PC-3 (cell line): ENCODE data around the gene PLEKHA6. TPM values are rescaled to one million over a fixed set of nuclear protein-coding genes. Genes with fewer than 3 reads are reported as not detected.

Experiments
- ATAC-seq: fragments of 200-7000 bp; cut with Tn5 transposase; 2 replicates; pipeline ENCODE4 v1.9.1; 2020; ENCODE audit warnings: mild to moderate bottlenecking, moderate library complexity
- BruUV-seq: library from RNA; stranded (reverse); fragments of 400-500 nt; replicated peaks from 2 replicates; lab custom pipeline; 2021; lab: Mats Ljungman, UMichigan
- CTCF ChIA-PET: fragments of 300-600 bp; sonication (Branson Sonifier 250); formaldehyde crosslinking; loops from one replicate; lab custom pipeline; 2022; ENCODE audit warnings: antibody characterized with exemption; lab: Charles Lee
- POLR2A ChIA-PET: fragments of 300-600 bp; sonication (Branson Sonifier 250); formaldehyde crosslinking; loops from one replicate; lab custom pipeline; 2022; ENCODE audit warnings: antibody characterized with exemption; ENCODE audit not compliant: unreplicated experiment; lab: Charles Lee
- DNase-seq: peaks from one replicate; pipeline ENCODE4 v3.0.0-alpha.2; 2015
- H2AFZ ChIP-seq: fragments of 300-600 bp; sonication (generic); 2 replicates; pipeline ENCODE4 v1.6.0; 2016; ENCODE audit warnings: antibody characterized with exemption, low read length
- H3F3A ChIP-seq: fragments of 300-600 bp; sonication (generic); one replicate; pipeline ENCODE4 v1.6.0; 2017; ENCODE audit warnings: antibody characterized with exemption, low read length, control low read depth, mild to moderate bottlenecking; ENCODE audit not compliant: unreplicated experiment
- H3K27ac ChIP-seq: fragments of 300-600 bp; sonication (generic); 2 replicates; pipeline ENCODE4 v1.5.1; 2016; ENCODE audit warnings: mild to moderate bottlenecking, low read length
- H3K27me3 ChIP-seq: fragments of 300-600 bp; sonication (generic); 2 replicates; pipeline ENCODE4 v1.6.1; 2016; ENCODE audit warnings: low read length, mixed read lengths
- H3K36me3 ChIP-seq: fragments of 300-600 bp; sonication (generic); 2 replicates; pipeline ENCODE4 v1.6.1; 2016; ENCODE audit warnings: low read depth, mixed run types, low read length, mixed read lengths
- H3K4me1 ChIP-seq: fragments of 300-600 bp; sonication (generic); 2 replicates; pipeline ENCODE4 v1.5.1; 2016; ENCODE audit warnings: low read length; ENCODE audit not compliant: insufficient read depth
- H3K4me2 ChIP-seq: fragments of 300-600 bp; sonication (generic); 2 replicates; pipeline ENCODE4 v1.6.0; 2016; ENCODE audit warnings: low read length
- H3K4me3 ChIP-seq: fragments of 300-600 bp; sonication (generic); 2 replicates; pipeline ENCODE4 v1.5.1; 2016; ENCODE audit warnings: mild to moderate bottlenecking, low read length, mixed read lengths
- H3K79me2 ChIP-seq: fragments of 300-600 bp; sonication (generic); 2 replicates; pipeline ENCODE4 v1.6.1; 2017; ENCODE audit warnings: low read length, mixed read lengths
- H3K9ac ChIP-seq: fragments of 300-600 bp; sonication (generic); 2 replicates; pipeline ENCODE4 v1.6.0; 2016; ENCODE audit warnings: mild to moderate bottlenecking, low read length
- H3K9me2 ChIP-seq: fragments of 300-600 bp; sonication (generic); replicated peaks from 2 replicates; pipeline ENCODE4 v1.6.1; 2016; ENCODE audit warnings: mixed run types, low read length, mixed read lengths
- H3K9me3 ChIP-seq: fragments of 300-600 bp; sonication (generic); 2 replicates; pipeline ENCODE4 v1.6.1; 2016; ENCODE audit warnings: low read length, mixed read lengths
- H4K20me1 ChIP-seq: fragments of 300-600 bp; sonication (generic); 2 replicates; pipeline ENCODE4 v1.6.1; 2016; ENCODE audit warnings: low read length, mixed read lengths
- EZH2 ChIP-seq: fragments of 300-600 bp; sonication (generic); IDR thresholded peaks from one replicate; pipeline ENCODE4 v1.6.1; 2017; ENCODE audit warnings: antibody characterized with exemption, mild to moderate bottlenecking, low read length; ENCODE audit not compliant: unreplicated experiment
- EZH2phosphoT487 ChIP-seq: fragments of 300-600 bp; sonication (generic); IDR thresholded peaks from 2 replicates; pipeline ENCODE4 v1.6.1; 2018; ENCODE audit warnings: mild to moderate bottlenecking, antibody characterized with exemption, low read length, borderline replicate concordance
- intact Hi-C: fragments of 100-400 bp; cut with micrococcal nuclease; formaldehyde crosslinking; loops from 2 replicates; pipeline ENCODE4 v1.9.0; 2023
- total RNA-seq: library from RNA; depleted of rRNA; stranded (reverse); fragments of >200 nt; gene quantifications from 2 replicates; pipeline ENCODE4 v1.2.3, GENCODE V29; 2014
- TF ChIP-seq, protein P1 (sequence below): fragments of 300-600 bp; sonication (generic); conservative IDR thresholded peaks from 2 replicates; pipeline ENCODE4 v1.5.1; 2017; ENCODE audit warnings: antibody characterized with exemption, low read depth, mild to moderate bottlenecking, low read length

PLEKHA6 gene
- total RNA-seq, 1 experiment from 2014 or later: 53.8 TPM

DNA sequence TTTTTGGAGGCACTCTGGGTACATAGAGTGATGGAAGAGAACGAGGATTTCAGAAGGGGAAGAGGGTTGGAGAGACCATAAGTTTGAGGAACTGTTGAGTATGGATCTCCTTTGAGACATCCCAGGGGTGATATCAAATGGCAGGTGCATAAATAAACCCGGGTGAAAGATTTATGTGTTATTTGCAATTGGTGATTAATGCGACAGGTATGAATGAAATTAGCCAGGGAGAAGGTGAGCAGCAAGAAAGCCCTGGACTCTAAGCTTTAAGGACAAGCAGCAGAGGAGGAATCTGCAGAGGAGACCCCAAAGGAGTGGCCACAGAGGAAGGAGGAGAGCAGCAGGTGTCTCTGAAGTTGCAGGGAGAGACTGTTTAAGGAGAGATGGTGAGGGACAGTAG is 184.8 kb downstream of the PLEKHA6 start:
- ChIA-PET CTCF (interaction anchor here (1.0 kb wide), 1 partner anchor 24 kb away, joined by 5 read pairs; no protein-coding TSS in a partner anchor), POLR2A (no interaction called here)
- Histone ChIP-seq H4K20me1 (no peaks in the 10 kb centered on the region), H3K36me3 (peaks cover 10% of the 10 kb centered on the region), H3K4me1 (peaks cover 66% of the 10 kb centered on the region), H3K9me2 (no peaks in the 10 kb centered on the region), H3K4me2 (peak overlapping the region; percentile 75), H3K4me3 (peak overlapping the region; percentile 51), H3K27me3 (no peaks in the 10 kb centered on the region), H3K79me2 (peaks cover 27% of the 10 kb centered on the region), H3F3A (no peaks in the 10 kb centered on the region), H3K9me3 (peaks cover 10% of the 10 kb centered on the region), H3K27ac (peak overlapping the region; percentile 30), H3K9ac (peak overlapping the region; percentile 7; the same call in 1 of the 2 replicates), H2AFZ (peak overlapping the region; percentile 32; the same call in 1 of the 2 replicates)
- intact Hi-C loops: loop anchor here (2.0 kb wide), 1 partner anchor 16 kb away; no protein-coding TSS in a partner anchor
- ATAC-seq (peak; percentile 17), DNase-seq (peak; percentile 89)
- TF ChIP-seq EZH2phosphoT487 (no peak), EZH2 (no peak)
- TF ChIP-seq, protein P1, sequence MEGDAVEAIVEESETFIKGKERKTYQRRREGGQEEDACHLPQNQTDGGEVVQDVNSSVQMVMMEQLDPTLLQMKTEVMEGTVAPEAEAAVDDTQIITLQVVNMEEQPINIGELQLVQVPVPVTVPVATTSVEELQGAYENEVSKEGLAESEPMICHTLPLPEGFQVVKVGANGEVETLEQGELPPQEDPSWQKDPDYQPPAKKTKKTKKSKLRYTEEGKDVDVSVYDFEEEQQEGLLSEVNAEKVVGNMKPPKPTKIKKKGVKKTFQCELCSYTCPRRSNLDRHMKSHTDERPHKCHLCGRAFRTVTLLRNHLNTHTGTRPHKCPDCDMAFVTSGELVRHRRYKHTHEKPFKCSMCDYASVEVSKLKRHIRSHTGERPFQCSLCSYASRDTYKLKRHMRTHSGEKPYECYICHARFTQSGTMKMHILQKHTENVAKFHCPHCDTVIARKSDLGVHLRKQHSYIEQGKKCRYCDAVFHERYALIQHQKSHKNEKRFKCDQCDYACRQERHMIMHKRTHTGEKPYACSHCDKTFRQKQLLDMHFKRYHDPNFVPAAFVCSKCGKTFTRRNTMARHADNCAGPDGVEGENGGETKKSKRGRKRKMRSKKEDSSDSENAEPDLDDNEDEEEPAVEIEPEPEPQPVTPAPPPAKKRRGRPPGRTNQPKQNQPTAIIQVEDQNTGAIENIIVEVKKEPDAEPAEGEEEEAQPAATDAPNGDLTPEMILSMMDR: no peak
- no TSS peak for BruUV-seq

DNA sequence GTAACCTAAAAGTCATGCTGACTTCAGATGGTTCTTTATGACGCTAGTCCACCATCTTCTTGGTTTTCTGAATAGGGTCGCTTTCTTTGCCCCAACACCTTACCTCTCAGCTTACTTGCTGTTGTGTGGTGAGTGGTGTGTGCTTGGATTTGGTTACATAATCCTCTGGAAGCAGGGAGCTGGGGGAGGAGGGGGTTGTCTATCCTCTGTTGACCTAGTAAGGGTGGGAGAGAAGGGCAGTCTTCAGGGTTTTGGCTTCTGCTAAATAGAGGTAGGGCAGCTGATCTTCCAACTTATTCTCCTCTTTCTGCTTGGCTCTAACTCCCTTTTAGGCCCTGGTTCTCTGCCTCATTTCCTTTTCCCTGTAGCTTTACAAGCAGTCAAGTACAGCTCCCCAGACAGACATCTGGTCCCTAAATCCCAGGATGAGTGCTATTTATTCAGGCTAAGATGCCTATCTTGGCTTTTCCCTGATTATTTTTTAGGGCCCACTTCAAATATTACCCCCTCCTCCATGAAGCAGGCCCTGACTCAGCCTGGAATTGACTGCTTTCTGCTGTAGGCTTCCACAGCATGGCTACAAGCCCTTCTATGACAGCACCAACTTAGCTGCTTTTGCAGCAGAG is 187.2 kb downstream of the PLEKHA6 start:
- ChIA-PET CTCF (interaction anchor here (0.6 kb wide), 1 partner anchor 357 kb away, joined by 3 read pairs; no protein-coding TSS in a partner anchor), POLR2A (interaction anchor here (1.0 kb wide), 1 partner anchor 26 kb away, joined by 5 read pairs; no protein-coding TSS in a partner anchor)
- Histone ChIP-seq H3K4me3 (0 out of 2 replicates have a peak overlapping the region, but pooled peaks have one; percentile 0), H4K20me1 (no peaks in the 10 kb centered on the region), H3K9ac (peak overlapping the region; percentile 72), H3K79me2 (peaks cover 27% of the 10 kb centered on the region), H3K4me2 (peak overlapping the region; percentile 21), H3K27me3 (no peaks in the 10 kb centered on the region), H3K27ac (peak overlapping the region; percentile 96), H3K4me1 (peaks cover 66% of the 10 kb centered on the region), H2AFZ (peak overlapping the region; percentile 10), H3K9me3 (peaks cover 23% of the 10 kb centered on the region), H3K36me3 (peaks cover 24% of the 10 kb centered on the region), H3F3A (no peaks in the 10 kb centered on the region), H3K9me2 (no peaks in the 10 kb centered on the region)
- TF ChIP-seq EZH2phosphoT487 (no peak), EZH2 (no peak)
- TF ChIP-seq, protein P1: no peak
- peak; percentile 44 for DNase-seq
- BruUV-seq: no TSS peak
- no peak for ATAC-seq
- intact Hi-C loops: no loop called here
